Fibroblast of skin of left biceps (primary cell): ENCODE measurements around the gene ZNF350.
"Not testable (repeated sequence)": the region's sequence is repeated elsewhere in the genome, so short reads cannot be mapped to it uniquely, and the experiment has no call there.

ENCODE experiments used
- DNase-seq, 2 experiments: peaks; one replicate each; pipeline ENCODE4 v3.0.0-alpha.2; 2013; ENCODE audit warnings: low read depth in 2 of 2

ZNF350 gene

DNA sequence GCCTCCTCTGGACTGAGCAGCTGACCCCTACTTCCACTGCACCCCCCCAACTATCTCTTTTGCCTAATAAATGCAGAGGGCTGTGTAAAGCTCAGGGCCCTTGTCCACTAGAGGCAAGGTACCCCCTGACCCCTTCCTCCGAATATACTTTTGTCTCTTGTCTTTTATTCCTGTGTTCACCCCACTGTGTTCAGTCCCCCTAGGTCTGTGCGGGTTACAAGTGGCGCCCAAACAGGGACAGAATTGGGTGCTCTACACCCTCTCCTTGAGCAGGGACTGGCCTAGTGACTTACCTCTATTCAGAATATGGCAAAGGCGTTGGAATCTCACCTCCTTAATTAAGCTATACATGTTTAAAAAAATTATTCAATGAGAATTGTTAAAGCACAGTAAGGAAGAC is 15.0 kb downstream of the ZNF350 start:
- DNase-seq = peak in 1 of 2 experiments; percentile 0

DNA sequence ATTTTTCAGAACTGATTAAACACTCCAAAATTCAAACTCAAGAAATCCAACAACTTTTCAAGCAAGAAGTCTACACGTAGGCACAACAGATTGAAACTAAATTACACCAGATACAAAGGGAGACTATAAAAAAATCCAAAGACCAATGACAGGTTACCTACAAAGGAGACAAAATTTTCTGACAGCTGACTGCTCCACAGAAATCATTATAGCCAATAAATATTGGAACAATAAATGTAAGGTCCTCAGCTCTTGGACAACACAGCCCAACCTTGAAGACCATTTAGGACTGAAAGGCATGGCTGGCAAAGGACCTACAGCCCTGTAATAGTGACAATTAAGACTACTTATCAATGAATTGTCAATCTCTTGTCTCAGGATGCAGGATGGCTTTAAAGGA is 15.9 kb downstream of the ZNF350 start:
- no peak for DNase-seq

DNA sequence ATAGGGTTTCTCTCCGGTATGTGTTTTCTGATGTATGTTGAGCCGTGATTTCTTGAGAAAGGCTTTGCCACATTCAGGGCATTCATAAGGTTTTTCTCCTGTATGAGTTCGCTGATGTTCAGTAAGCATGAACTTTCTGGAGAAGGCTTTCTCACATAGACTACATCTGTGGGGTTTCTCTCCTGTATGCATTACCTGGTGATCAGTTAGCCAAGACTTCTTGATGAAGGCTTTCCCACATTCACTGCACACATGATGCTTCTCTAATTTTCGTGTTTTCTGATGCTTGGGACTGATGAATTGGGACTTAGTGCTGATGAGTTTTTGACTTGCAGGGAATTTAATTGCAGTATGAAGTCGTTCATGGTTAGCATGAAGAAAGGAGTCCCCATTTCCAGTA is 21.1 kb downstream of the ZNF350 start:
- no peak for DNase-seq

DNA sequence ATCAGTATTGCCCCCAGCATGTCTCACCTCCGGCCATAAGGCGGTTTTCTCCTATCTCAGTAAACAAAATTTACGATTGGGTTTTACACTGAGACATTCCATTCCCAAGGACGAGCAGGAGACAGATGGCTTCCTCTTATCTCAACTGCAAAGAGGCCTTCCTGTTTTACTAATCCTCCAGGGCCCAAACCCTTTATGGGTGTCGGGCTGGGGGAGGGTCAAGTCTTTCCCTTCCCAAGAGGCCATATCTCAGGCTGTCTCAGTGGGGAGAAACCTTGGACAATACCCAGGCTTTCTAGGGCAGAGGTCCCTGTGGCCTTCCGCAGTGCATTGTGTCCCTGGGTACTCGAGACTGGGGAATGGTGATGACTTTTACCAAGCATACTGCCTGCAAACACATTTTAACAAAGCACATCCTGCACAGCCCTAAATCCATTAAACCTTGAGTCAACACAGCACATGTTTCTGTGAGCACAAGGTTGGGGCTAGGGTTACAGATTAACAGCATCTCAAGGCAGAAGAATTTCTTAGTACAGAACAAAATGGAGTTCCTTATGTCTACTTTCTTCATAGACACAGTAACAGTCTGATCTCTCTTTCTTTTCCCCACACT is 25.9 kb downstream of the ZNF350 start:
- DNase-seq = not testable (repeated sequence)

DNA sequence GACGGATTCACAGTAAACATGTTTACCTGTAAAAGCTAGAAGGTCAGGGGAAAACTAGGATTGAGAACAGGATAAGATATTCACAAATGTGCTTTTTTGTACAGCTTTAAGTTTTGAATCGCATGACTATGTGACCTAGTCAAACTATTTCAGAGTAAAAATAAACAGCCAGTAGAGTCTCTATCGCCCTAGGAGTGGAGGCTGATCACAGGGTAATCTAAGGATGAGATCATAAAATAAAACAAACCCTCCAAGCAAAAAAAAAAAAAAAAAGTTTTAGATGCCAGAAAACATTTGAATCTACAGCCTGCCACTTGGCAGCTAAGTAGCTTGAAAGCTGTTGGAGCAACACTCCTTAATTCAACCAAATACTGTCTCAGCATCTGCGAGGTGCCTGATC is 26.8 kb downstream of the ZNF350 start:
- DNase-seq = no peak

DNA sequence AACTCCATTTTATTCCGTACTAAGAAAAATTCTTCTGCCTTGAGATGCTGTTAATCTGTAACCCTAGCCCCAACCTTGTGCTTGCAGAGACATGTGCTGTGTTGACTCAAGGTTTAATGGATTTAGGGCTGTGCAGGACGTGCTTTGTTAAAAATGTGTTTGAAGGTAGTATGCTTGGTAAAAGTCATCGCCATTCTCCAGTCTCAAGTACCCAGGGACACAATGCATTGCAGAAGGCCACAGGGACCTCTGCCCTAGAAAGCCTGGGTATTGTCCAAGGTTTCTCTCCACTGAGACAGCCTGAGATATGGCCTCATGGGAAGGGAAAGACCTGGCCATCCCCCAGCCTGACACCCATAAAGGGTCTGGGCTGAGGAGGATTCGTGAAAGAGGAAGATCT is 28.8 kb downstream of the ZNF350 start:
- not testable (repeated sequence) for DNase-seq

DNA sequence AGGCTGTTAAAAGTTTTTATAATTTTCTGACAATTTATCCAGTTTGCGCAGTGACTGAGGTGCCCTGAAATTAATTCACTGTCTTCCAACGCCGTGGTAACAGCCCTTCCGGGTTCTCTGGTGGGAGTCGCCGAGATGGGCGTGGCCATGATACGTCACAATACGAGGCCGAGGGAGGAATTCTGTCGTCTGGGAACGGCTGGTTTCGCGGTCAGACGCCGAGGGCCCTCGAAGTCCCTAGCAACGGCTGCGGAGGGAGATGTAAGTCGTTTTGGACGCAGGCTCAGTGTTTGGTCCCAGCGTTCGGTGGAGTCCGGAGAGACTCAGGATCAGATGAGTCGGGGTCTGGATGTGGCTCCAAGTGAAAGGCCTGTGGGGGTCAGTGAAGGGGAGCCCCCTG is 37.7 kb downstream of the ZNF350 start:
- no peak for DNase-seq

DNA sequence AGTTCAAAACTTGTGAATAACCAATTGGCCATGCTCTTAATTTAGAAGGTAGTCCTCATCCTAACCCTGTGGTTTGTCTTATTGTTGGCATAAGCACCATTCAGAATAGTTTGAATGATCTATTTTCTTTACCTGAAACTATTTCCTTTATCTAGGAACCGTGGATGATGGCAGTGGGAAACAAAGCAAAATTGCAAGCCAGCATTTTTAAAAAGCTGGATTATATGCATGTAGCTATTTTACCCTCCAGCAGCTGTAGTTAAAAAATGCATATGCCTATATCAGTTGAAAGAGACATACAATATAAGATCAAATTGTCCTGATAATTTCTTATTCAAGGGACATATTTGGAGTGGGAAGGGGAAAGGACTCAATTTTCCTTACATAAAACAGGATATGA is 40.0 kb downstream of the ZNF350 start:
- DNase-seq = no peak

DNA sequence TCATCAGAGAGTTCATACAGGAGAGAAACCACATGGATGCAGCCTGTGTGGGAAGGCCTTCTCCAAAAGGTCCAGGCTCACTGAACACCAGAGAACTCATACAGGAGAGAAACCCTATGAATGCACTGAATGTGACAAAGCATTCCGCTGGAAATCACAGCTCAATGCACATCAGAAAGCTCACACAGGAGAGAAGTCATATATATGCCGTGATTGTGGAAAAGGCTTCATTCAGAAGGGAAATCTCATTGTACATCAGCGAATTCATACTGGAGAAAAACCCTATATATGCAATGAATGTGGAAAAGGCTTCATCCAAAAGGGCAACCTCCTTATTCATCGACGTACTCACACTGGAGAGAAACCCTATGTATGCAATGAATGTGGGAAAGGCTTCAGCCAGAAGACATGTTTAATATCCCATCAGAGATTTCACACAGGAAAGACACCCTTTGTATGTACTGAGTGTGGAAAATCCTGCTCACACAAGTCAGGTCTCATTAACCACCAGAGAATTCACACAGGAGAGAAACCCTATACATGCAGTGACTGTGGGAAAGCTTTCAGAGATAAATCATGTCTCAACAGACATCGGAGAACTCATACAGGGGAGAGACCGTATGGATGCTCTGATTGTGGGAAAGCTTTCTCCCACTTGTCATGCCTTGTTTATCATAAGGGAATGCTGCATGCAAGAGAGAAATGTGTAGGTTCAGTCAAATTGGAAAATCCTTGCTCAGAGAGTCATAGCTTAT is 41.7 kb downstream of the ZNF350 start:
- no peak for DNase-seq

DNA sequence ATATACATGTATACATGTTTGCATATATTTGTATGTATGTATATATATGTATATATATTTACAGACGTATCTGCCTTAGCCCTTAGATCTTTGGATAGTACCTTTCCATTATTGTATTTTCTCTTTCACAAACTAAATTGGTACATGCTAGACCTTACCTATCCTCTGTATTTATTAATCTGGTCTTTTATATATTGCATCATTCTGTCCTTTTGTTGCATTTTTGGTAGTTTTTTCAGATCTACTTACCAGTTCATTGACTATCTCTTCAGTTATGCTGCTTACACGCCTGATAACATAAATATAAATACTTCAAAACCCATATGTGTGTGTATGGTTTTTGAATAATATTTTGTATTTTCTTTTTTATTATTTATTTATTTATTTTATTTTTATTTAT is 47.7 kb downstream of the ZNF350 start:
- DNase-seq = no peak

DNA sequence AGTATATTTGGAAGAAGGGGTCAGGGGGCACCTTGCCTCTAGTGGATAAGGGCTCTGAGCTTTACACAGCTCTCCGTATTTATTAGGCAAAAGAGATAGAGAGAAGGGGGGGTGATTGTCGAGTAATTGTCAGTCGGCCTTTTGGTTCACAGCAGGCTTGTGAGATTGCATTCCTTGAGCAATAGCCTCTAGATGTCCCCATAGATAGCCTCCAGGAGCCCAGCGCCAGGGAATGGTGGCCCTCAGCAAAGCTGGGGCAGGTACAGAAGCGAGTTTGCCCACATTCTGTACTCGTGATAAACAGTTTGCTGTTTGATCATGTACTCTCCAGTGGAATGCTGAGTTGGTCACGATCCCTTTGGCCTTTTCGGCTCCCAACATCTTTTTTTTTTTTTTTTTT is 54.7 kb downstream of the ZNF350 start:
- DNase-seq = no peak

DNA sequence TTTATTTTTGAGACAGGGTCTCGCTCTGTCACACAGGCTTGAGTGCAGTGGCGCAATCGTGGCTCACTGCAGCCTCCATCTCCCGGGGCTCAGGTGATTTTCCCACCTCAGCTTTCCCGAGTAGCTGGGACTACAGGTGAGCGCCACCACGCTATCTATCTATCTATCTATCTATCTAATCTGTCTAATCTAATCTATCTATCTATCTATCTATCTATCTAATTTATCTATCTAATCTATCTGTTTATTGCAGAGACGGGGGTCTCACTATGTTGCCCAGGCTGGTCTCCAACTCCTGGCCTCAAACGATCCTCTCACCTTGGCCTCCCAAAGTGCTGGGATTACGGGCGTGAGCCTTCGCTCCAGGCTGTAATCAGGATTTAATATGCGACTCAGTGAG is 58.8 kb downstream of the ZNF350 start:
- DNase-seq = no peak

DNA sequence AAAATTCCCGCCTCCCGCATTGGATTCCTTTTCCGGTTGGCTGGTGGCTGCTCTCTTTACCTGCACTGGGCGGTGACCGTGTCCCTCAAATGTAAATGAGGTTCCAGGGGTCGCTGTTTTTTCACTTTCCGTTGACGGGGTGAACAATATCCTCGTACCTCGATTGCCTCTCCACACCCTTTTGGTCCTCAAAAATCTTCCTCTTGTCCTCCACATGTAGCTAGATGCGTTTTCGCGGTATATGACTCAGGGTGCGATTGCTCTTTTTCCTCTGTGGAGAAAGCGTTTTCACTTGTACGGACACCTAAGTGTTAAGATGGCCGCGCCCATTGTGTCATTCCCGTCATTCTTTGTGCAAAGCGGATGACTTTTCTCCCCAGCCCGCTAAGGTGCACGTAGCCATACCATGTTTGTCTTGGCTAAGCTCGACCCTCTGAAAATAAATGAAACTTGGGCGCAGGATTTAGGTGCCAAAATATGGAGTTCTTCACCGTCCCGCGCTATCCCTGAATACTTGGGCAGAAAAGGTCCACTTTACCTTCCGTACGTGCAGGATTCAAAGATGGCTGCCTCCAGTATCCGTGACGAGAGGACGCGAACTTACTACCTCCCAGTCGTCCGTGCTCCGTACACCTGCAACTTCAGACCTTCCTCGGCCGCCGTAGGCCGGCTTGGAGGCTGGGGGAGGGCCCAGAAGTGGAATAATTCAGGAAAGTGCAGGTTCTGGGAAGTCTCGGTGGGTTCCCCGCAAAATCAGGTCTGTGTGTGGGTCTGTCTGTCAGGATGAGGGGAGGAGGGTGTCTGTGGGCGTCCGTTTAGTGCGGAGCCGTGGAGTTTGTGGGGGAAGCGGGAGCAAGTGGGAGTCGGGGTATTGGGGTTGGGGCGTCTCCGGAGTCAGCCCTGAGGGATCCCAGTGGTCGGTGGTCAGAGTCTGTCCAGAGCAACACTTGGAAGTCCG is 59.6 kb downstream of the ZNF350 start, which contains the start of gene ZNF613:
Gene ZNF613, plus strand, starts transcription at position 689 of the 958 bp plus-strand sequence. CDS start 8,749 bp downstream, outside the sequence.
- DNase-seq = peak; percentile 75 to 77

DNA sequence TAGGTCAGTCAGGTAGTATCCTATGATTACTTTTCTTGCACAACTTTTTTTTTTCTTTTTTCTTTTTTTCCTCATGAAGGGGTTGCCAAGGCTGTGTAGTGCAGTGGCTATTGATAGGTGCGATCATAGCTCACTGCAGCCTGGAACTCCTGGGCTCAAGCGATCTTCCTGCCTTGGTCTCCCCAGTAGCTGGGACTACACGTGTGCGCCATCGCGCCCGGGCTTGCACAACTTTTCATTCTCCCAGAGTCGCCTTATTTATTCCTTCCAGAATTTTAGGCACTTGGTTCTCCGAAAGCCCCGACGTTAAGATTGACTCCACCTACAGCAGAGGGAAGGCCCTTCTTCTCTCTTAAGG is 60.2 kb downstream of the ZNF350 start:
- no peak for DNase-seq

DNA sequence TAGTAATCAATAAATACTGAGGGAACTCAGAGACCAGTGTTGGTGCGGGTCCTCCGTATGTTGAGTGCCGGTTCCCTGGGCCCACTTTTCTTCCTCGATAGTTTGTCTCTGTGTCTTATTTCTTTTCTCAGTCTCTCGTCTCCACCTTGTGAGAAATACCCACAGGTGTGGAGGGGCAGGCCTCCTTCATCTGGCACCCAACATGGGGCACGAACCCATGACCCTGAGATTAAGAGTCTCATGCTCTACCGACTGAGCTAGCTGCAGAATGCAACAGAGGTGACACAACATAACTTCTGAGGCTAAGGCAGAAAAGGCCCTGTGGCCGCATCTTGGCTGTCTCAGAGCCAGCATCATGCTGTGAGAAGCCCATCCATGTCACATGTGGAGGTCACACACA is 64.7 kb downstream of the ZNF350 start:
- DNase-seq = no peak

DNA sequence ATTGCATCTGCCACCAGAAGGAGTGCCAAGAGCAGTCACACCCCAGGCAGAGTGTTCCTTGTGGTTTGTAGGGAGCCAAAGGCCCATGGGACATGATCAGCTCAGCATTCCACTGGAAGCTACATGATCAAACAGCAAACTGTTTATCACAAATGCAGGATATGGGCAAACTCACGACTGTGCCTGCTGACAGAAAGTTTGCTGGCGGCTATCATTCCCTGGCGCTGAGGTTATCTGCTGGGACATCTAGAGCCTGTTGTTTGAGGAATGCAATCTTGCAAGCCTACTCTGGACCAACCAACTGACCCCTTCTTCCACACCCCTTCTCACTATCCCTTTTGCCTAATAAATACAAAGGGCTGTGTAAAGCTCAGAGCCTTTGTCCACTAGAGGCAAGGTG is 67.0 kb downstream of the ZNF350 start:
- DNase-seq = no peak

DNA sequence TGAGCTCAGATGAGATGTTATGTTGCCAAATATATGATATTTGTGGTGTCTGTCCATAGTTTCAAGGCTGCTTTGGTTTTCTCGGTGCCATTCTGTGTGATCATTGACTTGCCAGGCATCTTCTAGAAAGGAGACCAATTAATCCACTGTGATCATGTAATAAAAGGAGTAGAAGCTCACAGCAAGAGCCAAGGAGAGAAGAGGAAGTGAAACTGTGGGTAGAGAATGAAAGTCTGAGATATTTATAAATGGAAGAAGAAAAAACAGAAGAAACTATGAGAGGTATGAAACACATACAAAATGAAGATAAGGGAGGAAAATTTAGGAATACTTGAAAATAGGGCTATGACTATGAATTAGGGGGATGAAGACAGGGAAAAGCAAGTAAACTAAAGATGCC is 70.5 kb downstream of the ZNF350 start:
- DNase-seq = no peak

DNA sequence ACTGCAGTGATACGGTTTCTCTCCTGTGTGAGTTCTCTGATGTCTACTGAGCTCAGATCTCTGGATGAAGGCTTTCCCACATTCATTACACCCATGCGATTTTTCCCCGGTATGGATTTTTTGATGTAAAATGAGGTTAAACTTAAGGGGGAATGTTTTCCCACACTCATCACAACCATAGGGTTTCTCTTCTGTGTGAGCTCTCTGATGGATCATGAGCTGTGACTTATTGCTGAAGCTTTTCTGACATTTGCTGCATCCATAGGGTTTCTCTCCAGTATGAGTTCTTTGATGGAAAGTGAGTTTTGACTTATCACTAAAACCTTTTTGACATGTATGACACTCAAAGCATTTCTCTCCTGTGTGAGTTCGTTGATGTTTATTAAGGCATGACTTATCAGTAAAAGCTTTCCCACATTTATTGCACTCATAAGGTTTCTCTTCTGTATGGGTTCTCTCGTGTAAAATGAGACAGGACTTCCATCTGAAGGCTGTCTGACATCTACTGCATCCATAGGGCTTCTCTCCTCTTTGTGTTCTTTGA is 71.2 kb downstream of the ZNF350 start:
- no peak for DNase-seq
